Measurements from ENCODE around the gene RPUSD1. TPM values are rescaled to one million over a fixed set of nuclear protein-coding genes. Genes with fewer than 3 reads are reported as not detected.

Gene RPUSD1
- total RNA-seq, 1 experiment from 2014 or later = 48.6 TPM

DNA sequence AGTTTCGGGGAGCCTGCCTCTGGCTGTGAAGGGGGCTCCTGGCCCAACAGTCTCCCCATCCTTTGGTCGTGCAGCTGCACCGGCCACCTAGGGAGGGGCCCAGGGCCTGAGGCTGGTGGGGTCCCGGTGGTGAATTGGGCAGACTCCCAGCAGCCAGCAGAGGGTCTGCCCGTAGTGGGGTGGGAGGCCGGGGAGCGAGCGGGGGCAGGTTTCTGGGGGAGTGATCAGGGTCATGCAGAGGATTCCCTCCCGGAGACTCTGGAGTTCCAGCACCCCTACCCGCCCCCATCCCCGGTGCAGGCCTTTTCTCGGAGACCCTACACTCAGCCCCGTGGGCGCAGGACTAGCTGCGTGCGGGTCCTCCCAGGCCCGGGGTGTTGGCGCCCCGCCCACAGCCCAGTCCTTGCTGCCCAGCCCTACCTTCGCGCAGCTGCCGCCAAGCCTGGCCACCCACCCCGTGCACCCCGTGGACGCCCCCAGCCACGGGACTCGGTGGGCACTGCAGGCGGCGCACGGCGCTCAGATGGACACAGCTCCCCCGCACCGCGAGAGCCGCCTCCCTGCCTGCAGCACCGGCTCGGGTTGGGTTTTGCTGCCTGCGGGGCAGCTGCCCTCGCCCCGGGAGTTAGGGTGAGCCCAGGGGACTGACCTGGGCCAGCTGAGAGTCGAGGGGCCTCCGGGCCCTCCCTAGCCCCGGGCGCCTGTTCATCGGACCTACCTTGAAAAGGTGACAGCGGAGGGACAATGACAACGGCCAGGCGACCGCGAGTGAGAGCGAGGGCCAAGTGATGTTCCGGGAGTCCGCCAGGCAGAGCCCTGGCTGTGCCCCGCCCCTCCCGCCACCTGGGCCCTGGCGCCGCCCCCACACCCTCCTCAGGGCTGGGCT lies 12.0 kb upstream of the RPUSD1 start, which contains the start of gene GNG13:
Gene GNG13 (minus strand): TSS at position 787 of the 886 bp plus-strand sequence. CDS start 1,657 bp downstream, outside the sequence.
- no peaks in the 10 kb centered on the region for H4K20me1 ChIP-seq (ENCODE audit: control insufficient read depth, insufficient read depth, insufficient read length)
- Mint-ChIP-seq H3K9me3 (peaks cover 0 to 3% of the 10 kb centered on the region in 2 experiments; a peak in 1 of 5 replicates), H3K4me1 (no peaks in the 10 kb centered on the region), H3K36me3 (ENCODE audit: insufficient read depth in 1 of 3, low read depth in 3 of 3) (peaks cover 13 to 26% (median 21%) of the 10 kb centered on the region in 3 experiments; a peak in 6 of 7 replicates), H3K27ac (no peak within 1 kb of the TSS), H3K27me3 (ENCODE audit: low read depth) (peaks cover 57% of the 10 kb centered on the region), H3K4me3 (peak within 1 kb of the TSS in 1 of 2 experiments; percentile 44; a peak in 1 of 5 replicates)
- H3K9ac ChIP-seq (ENCODE audit: extremely low read depth, insufficient read length, low read length) = no peak within 1 kb of the TSS
- H3K27me3 ChIP-seq (ENCODE audit: insufficient read depth, low read length) = peaks cover 5% of the 10 kb centered on the region; the same call in 1 of the 2 replicates
- H4K5ac ChIP-seq (ENCODE audit: insufficient read length, low read depth, low read length) = no peak within 1 kb of the TSS
- H3K18ac ChIP-seq (ENCODE audit: insufficient read length, low read depth, low read length) = no peak within 1 kb of the TSS
- no peak within 1 kb of the TSS for H4K91ac ChIP-seq (ENCODE audit: insufficient read length, low read depth, low read length)
- TF ChIP-seq, protein P1, sequence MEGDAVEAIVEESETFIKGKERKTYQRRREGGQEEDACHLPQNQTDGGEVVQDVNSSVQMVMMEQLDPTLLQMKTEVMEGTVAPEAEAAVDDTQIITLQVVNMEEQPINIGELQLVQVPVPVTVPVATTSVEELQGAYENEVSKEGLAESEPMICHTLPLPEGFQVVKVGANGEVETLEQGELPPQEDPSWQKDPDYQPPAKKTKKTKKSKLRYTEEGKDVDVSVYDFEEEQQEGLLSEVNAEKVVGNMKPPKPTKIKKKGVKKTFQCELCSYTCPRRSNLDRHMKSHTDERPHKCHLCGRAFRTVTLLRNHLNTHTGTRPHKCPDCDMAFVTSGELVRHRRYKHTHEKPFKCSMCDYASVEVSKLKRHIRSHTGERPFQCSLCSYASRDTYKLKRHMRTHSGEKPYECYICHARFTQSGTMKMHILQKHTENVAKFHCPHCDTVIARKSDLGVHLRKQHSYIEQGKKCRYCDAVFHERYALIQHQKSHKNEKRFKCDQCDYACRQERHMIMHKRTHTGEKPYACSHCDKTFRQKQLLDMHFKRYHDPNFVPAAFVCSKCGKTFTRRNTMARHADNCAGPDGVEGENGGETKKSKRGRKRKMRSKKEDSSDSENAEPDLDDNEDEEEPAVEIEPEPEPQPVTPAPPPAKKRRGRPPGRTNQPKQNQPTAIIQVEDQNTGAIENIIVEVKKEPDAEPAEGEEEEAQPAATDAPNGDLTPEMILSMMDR (conservative IDR thresholded peaks at IDR 0.05) = no peak
- WGBS (ENCODE audit: extremely low coverage, insufficient read length, low lambda C conversion rate) = no CpG with 5 or more reads among the region's 57 CpGs
- no peak within 1 kb of the TSS for H2BK20ac ChIP-seq (ENCODE audit: low read depth, low read length, poor library complexity, severe bottlenecking)
- H3K14ac ChIP-seq (ENCODE audit: insufficient read depth, low read length) = no peak within 1 kb of the TSS
- no peak within 1 kb of the TSS for H3K56ac ChIP-seq (ENCODE audit: insufficient read length, low read depth, low read length)
- no peaks in the 10 kb centered on the region for H3K79me1 ChIP-seq (ENCODE audit: insufficient read depth, low read depth, low read length, poor library complexity, severe bottlenecking)
- H3K4ac ChIP-seq (ENCODE audit: low read depth, low read length) = no peak within 1 kb of the TSS
- no peak within 1 kb of the TSS for H2BK5ac ChIP-seq (ENCODE audit: insufficient read length, low read length)
- no peak within 1 kb of the TSS for H3K23ac ChIP-seq (ENCODE audit: insufficient read length, low read depth, low read length)
- peak; percentile 74 for DNase-seq
- H3K4me1 ChIP-seq (ENCODE audit: insufficient read depth, low read length) = no peaks in the 10 kb centered on the region
- no peak within 1 kb of the TSS for H2AK5ac ChIP-seq (ENCODE audit: insufficient read length, low read length)
- H3K9me3 ChIP-seq (ENCODE audit: control insufficient read depth, low read depth, low read length) = no peaks in the 10 kb centered on the region
- H2BK120ac ChIP-seq (ENCODE audit: low read depth, low read length, poor library complexity, severe bottlenecking) = no peak within 1 kb of the TSS
- H4K8ac ChIP-seq (replicated peaks; ENCODE audit: insufficient read length, low read depth, low read length) = no peak within 1 kb of the TSS
- H3K23me2 ChIP-seq (ENCODE audit: insufficient read length, low read depth, low read length, poor library complexity, severe bottlenecking) = peaks cover 4% of the 10 kb centered on the region
- no peak within 1 kb of the TSS for H3K27ac ChIP-seq (ENCODE audit: insufficient read length, low read depth, low read length)
- H2AFZ ChIP-seq (ENCODE audit: low read length) = no peak within 1 kb of the TSS
- no peaks in the 10 kb centered on the region for H3K79me2 ChIP-seq (ENCODE audit: insufficient read depth, low read length)
- no peak within 1 kb of the TSS for H2BK12ac ChIP-seq (ENCODE audit: insufficient read length, low read depth, low read length)
- no peak within 1 kb of the TSS for H2BK15ac ChIP-seq (ENCODE audit: low read depth, low read length)
- H3T11ph ChIP-seq (ENCODE audit: low read length) = no peak within 1 kb of the TSS
- peak within 1 kb of the TSS; percentile 41 for H3K4me2 ChIP-seq (ENCODE audit: insufficient read depth, insufficient read length, low read length)

Measured in H9 (cell line).